GM10248 (cell line): ENCODE results near the gene SLC44A5.

ENCODE experiments used
- CTCF ChIA-PET: fragments of 300-600 bp; sonication (Branson Sonifier 250); formaldehyde crosslinking; extraction: SDS; loops from one replicate; lab custom pipeline; 2021; ENCODE audit warnings: antibody characterized with exemption; lab: Yijun Ruan, JAX
- POLR2A ChIA-PET: fragments of 350-650 bp; sonication (Branson Sonifier 250); formaldehyde crosslinking; extraction: SDS; loops from one replicate; lab custom pipeline; 2020; ENCODE audit warnings: antibody characterized with exemption; lab: Yijun Ruan, JAX
- DNase-seq: peaks from one replicate; pipeline ENCODE4 v3.0.0; 2012; ENCODE audit errors: extremely low spot score
- CTCF ChIP-seq: IDR thresholded peaks from 2 replicates; pipeline ENCODE4 v1.5.1; 2012; ENCODE audit warnings: mild to moderate bottlenecking, low read depth; ENCODE audit errors: extremely low read depth, missing control alignments, control extremely low read depth

The SLC44A5 gene

GRCh38 chr1:75579046-75579445 is 31.9 kb downstream of the SLC44A5 start:
- ChIA-PET POLR2A (no interaction called here), CTCF (interaction anchor here (1.1 kb wide), 1 partner anchor 17 kb away, joined by 3 read pairs; no protein-coding TSS in a partner anchor)
- DNase-seq, result no peak
- no peak for TF ChIP-seq CTCF

- DNase-seq, result no peak
- ChIA-PET POLR2A (no interaction called here), CTCF (interaction anchor here (0.8 kb wide), 1 partner anchor 14 kb away, joined by 3 read pairs; no protein-coding TSS in a partner anchor)
- no peak for TF ChIP-seq CTCF
Measured at GRCh38 chr1:75575837-75576236, 35.1 kb downstream of the SLC44A5 start.

GRCh38 chr1:75567191-75567590 is 43.7 kb downstream of the SLC44A5 start:
- POLR2A ChIA-PET, result no interaction called here

GRCh38 chr1:75559800-75560199 is 51.1 kb downstream of the SLC44A5 start:
- DNase-seq, result no peak
- TF ChIP-seq CTCF, result no peak
- ChIA-PET POLR2A (no interaction called here), CTCF (interaction anchor here (1.2 kb wide), 1 partner anchor 13 kb away, joined by 3 read pairs; no protein-coding TSS in a partner anchor)

More at GRCh38 chr1:75567191-75567590, 43.7 kb downstream of the SLC44A5 start:
- CTCF ChIA-PET, result no interaction called here
- DNase-seq, result no peak
- no peak for TF ChIP-seq CTCF

GRCh38 chr1:75559136-75559535 is 51.8 kb downstream of the SLC44A5 start:
- ChIA-PET POLR2A (no interaction called here), CTCF (no interaction called here)
- DNase-seq, result no peak

GRCh38 chr1:75554870-75555269 is 56.0 kb downstream of the SLC44A5 start:
- no peak for DNase-seq
- ChIA-PET POLR2A (no interaction called here), CTCF (no interaction called here)
- TF ChIP-seq CTCF, result no peak

More at GRCh38 chr1:75559136-75559535, 51.8 kb downstream of the SLC44A5 start:
- no peak for TF ChIP-seq CTCF
